Liver (tissue), 3 donors: ENCODE results near the gene NGLY1.

ENCODE experiments used
- CTCF ChIP-seq: fragments of 150-350 bp; IDR thresholded peaks from 2 replicates; pipeline ENCODE4 v1.5.1; 2017; ENCODE audit warnings: improper control_type of control experiment, low read depth, low read length; ENCODE audit not compliant: missing input control
- FOXA1 ChIP-seq: IDR thresholded peaks from 2 replicates; pipeline ENCODE4 v1.6.1; 2016; ENCODE audit warnings: antibody characterized with exemption
- JUND ChIP-seq, 2 donors: IDR thresholded peaks; 2 replicates each; pipeline ENCODE4 v1.6.1; 2016; ENCODE audit warnings: antibody characterized with exemption in 2 of 2
- MAX ChIP-seq: IDR thresholded peaks from 2 replicates; pipeline ENCODE4 v1.6.1; 2016; ENCODE audit warnings: antibody characterized with exemption
- RAD21 ChIP-seq, 2 donors: IDR thresholded peaks; 2 replicates each; pipeline ENCODE4 v1.6.1; 2016; ENCODE audit warnings: antibody characterized with exemption in 2 of 2, mild to moderate bottlenecking in 2 of 2
- REST ChIP-seq: IDR thresholded peaks from 2 replicates; pipeline ENCODE4 v1.6.1; 2016; ENCODE audit warnings: antibody characterized with exemption, mild to moderate bottlenecking
- SP1 ChIP-seq: IDR thresholded peaks from 2 replicates; pipeline ENCODE4 v1.6.1; 2018; ENCODE audit warnings: antibody characterized with exemption, mild to moderate bottlenecking
- YY1 ChIP-seq: IDR thresholded peaks from 2 replicates; pipeline ENCODE4 v1.6.1; 2016; ENCODE audit warnings: antibody characterized with exemption, mild to moderate bottlenecking
- donor health status: healthy.
- donor health status: healthy.

GRCh38 chr3:25683410-25683809, 99.8 kb downstream of the NGLY1 start:
- TF ChIP-seq FOXA1 (no peak), RAD21 (IDR thresholded peaks at IDR 0.05) (no peak), CTCF (no peak), SP1 (no peak), JUND (IDR thresholded peaks at IDR 0.05) (no peak), YY1 (no peak), REST (no peak), MAX (no peak)
